ENCODE results near the gene NREP.
"Not testable (repeated sequence)": the region's sequence is repeated elsewhere in the genome, so short reads cannot be mapped to it uniquely, and the experiment has no call there.

Gene NREP

DNA sequence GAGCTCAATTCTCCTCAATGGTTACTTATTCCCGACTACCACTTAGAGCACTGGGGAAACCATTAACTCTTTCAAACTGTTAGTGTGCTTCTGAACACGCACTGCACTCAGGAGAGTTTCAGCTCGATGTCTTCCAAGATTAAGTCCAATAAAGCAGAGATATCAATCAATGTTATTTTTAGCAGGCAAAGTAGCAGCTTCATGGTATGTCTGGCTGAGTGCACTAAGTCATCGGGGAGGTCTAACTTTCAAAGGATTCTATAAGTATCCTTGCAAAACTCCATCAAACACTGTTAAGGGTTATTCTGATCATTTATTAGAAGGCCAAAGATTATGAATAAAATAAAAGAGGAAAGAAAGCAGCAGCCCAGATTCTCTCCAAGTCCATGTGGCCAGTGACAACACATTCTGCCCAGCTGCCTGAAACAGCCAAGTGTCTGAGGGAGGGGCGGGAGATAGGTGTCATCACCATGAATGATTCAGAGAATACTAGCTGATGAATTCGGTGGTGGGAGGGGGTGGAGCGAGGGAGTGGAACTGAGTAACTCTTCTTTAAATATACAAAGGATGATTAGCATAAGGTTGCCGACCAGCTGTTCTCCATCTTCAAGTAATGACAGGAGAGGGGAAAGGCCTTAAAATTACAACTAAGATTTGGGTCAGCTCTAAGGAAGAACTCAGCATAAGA, 21.3 kb downstream of the NREP start:
- DNase-seq: peak; percentile 32

GRCh38 chr5:111734597-111734996, 22.4 kb downstream of the NREP start:
- DNase-seq: no peak

GRCh38 chr5:111734013-111734412, 23.0 kb downstream of the NREP start:
- DNase-seq: no peak

GRCh38 chr5:111733571-111733970, 23.4 kb downstream of the NREP start:
- no peak for DNase-seq

DNA sequence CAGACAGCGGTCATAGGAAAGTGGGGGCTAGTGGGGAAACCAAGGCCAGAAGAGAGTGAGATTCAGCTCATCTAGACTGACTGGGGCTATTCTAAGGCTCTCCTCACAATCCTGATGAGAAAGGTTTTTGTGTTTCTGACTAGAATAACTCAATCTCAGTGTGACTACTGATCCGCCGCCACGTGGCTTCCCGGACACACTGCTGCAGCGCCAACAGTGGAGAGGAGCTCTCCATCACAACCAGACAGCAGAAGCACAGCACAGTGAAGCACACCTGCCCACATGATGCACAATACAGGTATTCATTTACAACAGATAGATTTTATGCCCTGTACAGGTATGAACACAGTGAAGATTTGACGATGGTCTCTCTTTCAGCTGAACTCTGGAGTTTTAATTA, 25.4 kb downstream of the NREP start:
- no peak for DNase-seq

DNA sequence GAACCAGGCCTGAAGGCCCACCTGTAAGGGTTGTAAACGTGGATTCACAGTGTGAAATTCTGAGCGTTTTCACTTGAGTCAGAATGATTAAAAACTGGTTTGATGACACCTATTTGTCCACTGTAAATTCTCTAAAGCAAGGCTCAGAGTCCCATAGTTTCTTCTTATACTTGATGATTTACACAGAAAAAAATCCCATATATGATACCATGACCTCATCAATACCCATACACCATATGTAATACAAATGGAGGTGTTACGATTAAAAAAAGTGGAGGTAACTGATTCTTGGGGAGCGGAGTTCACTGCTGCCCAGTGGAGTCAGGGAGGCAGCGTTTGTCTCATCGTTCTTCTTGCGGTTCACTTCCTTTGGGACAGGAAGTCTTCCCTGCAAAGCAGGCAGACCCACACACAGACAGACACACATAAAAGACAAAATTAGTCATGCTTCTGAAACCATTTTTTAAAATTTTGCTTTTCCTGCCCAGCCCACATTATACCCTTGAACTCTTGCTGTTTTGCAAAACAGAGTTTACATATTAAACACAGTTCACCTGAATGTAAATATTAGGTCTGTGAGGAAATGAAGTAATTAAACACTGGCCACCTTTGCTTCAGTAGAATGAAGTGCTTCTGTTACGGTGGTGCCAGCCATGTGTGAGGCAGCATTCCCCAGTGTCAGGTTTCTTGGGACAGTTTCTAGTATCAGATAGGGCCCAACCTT, 26.2 kb downstream of the NREP start:
- DNase-seq: no peak

GRCh38 chr5:111728941-111729340, 28.1 kb downstream of the NREP start:
- DNase-seq: no peak

DNA sequence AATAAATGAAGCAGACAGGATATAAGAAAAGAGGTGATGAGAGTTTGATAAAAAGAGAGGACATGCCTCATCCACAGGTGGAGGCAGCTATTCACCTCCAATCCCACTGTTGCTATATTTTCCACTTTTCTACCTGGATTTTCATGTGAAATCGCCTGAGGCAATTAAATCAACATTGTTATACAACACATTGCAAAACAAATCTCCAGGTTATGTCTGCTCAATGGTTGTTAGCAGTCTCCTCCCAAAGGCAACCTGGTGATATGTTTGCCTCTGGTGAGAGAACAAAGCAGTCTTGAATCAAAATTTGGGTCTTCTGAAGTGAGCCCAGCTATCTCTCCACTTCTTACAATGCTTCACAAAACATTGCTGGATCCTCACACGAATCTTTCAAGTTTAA, 30.0 kb downstream of the NREP start:
- no peak for DNase-seq

GRCh38 chr5:111722140-111722539, 34.9 kb downstream of the NREP start:
- no peak for DNase-seq

DNA sequence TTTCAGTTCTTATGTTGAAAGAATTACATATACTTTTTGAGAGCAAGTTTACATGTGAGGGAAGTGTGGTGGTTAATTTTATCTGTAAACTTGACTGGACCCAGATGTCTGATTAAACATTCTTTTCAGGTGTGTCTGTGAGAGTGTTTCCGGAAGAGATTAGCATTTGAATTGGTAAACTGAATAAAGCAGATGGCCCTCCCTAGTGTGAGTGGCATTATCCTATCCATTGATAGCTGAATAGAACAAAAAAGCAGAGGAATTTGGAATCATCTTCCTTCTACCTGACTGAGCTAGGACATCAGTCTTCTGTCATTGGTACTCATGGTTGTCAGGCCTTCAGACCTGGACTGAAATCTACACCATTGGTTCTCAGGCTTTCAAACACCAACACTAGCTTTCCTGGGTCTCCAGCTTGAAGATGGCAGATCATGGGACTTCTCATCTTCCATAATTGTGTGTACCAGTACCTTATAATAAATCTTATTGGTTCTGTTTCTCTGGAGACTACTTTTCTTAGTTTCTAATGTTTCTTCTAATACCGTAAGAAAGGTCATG, 36.6 kb downstream of the NREP start:
- no peak for DNase-seq

GRCh38 chr5:111719773-111720172, 37.2 kb downstream of the NREP start:
- DNase-seq: no peak

DNA sequence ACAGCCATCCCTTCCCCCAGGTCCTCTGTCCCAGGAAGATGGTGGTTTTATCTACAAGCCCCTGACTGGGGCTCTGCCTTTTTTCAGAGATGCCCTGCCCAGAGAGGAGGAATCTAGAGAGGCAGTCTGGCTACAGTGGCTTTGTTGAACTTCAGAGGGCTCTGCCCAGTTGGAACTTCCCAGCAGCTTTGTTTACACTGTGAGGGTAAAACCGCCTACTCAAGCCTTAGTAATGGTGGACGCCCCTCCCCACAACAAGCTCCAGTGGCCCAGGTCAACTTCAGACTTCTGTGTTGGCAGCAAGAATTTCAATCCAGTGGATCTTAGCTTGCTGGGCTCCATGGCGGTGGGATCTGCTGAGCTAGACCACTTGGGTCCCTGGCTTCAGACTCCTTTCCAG, 40.2 kb downstream of the NREP start:
- DNase-seq: not testable (repeated sequence)

DNA sequence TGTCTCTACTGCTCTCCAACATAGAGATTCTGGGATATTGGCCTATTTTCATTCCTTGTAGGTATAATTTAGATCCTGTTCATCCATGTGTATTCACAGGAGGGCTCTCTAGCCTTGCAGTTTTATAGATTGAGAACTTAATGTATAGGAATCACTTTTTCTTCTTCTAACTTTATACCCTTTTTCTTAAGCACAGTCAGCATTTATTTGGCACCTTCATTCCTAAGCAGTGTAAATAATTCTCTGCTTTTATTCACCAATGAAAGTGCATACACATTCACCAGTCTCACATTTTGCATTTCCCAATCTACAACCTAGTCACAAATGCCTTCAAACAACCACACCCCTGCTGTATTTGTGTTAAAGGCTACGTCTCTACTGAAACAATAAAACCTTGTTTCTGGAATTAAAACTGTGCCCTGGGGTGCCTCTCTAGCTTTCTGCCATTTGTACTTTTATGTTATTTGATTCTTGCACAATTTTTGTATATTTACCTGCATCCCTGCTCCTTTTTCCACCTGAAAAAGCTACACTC, 49.3 kb downstream of the NREP start:
- DNase-seq: no peak

- no peak for DNase-seq
Observed at GRCh38 chr5:111706345-111706744, 50.6 kb downstream of the NREP start.

DNA sequence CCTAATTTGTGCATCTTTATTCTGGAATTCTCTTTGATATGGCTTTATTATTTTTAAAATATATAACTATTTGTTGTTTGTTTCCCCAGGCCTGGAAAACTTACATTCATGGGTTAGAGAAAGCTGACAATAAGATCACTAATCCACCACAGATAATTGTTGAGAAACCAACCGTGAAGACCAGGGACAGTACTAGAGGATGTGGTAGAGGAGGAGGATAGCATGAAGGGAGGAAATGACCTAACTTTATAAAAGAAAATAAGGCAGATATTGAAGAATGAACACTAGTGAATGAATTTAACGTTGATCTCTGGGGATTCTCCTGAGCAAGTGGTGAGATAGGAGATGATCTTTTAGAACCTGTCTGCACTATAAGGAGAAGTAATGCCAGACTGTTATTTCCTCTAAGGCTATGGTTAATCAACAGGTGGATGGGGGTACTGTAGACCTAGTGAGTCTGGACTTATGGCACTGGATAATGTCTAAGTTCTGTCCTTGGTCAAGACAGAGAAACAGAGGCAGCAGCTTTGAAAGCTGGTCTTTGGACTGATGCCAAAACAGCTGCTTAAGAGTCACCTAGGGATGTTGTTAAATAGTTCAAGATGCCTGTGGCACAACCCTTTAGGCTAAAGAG, 52.4 kb downstream of the NREP start:
- DNase-seq: no peak

DNA sequence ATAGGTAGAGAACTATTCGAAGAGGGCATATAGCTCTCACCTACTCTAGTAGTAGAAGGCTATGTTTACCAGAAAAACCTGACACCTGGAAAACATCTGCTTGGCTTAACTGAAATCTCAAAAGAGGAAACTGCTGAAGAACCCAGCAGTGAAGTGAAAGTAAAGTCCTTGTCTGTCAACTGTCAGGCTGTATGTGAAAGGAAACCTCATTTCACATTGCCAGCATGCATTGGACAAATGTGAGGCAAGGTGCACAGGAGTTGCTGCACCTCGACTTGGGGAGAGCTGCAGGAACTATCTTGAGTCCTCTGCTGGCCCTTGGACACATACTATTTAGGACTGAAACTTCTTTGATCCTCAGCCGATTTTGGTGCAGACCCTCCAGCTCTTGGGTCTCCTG, 53.3 kb downstream of the NREP start:
- no peak for DNase-seq

DNA sequence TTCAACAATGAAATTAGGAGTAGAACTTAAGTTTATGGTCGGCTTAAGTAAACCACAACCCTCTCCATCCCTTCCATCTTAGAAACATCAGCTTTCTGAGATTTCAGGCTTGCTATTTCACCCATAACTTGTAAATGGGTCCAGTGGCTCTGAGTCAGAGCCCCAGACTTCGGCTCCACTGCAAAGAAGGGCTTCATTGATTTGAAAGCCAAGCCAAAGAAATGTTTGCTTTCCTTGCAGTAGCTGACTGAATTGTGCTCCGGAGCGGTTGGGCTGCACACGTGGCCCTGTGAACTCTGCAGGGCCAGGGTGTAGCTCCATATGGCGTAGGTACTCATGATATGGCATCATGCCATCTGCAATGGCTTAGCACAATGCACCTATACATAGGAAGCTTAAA, 57.0 kb downstream of the NREP start:
- no peak for DNase-seq

DNA sequence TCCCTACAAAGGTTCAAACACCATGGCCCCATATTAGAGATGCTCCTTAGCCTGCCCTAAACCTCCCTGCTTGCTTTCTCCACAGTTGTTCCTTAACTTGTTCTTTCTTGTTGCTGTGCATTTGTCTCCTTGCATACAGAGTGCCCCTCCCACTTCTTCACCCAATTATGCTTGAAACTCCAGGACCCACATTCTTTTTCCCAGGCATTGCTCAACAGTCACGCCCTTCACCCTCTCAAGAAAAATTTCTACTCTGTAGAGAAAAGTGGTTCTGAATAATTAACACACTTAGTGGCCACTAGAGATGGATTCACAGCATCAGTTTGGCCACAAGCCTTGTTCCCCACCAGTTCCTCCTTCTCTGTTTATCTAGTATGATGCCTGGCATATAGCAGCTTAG, 57.7 kb downstream of the NREP start:
- no peak for DNase-seq

- no peak for DNase-seq
Observed at GRCh38 chr5:111697881-111698757, 58.9 kb downstream of the NREP start.

GRCh38 chr5:111697215-111697614, 59.8 kb downstream of the NREP start:
- no peak for DNase-seq

GRCh38 chr5:111695991-111696390, 61.0 kb downstream of the NREP start:
- DNase-seq: no peak

GRCh38 chr5:111694133-111694532, 62.9 kb downstream of the NREP start:
- DNase-seq: no peak

GRCh38 chr5:111691914-111692313, 65.1 kb downstream of the NREP start:
- no peak for DNase-seq

Data from stimulated activated CD4-positive, alpha-beta T cell treated with anti-CD3 and anti-CD28 coated beads, Interleukin-4, amount 100 ng/mL, for 24 hours (primary cell).